Activated T-cell treated with anti-CD3 and anti-CD28 coated beads, Interleukin-2, amount 50 U/mL, for 1 hour (primary cell): ENCODE measurements around the gene ITGA3.

Source experiments
- DNase-seq: peaks from one replicate; pipeline ENCODE4 v3.0.0-alpha.2; 2020

The ITGA3 gene

GRCh38 chr17:50055426-50056216, at the start of gene ITGA3:
TSS of gene ITGA3 (plus strand) at chr17:50056110. CDS start at chr17:50056440, 330 bp downstream.
- DNase-seq: peak; percentile 72

DNA sequence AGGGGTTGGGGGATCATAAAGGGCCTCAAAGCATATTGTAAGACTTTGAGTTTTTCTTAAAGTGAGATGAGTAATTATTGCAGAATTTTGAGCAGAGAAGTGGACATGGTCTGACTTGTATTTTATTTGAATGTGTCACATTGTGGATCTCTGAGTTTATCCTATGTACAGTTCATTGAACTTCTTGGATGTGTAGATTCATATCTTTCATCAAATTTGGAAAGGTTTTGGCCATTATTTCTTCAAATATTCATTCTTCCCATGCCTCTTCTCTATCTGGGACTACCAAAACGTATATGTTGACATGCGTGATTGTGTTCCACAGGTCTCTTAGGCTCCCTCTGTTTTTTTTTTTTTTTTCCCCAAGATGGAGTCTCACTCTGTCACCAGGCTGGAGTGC, 46.6 kb upstream of the ITGA3 start:
- DNase-seq: no peak

DNA sequence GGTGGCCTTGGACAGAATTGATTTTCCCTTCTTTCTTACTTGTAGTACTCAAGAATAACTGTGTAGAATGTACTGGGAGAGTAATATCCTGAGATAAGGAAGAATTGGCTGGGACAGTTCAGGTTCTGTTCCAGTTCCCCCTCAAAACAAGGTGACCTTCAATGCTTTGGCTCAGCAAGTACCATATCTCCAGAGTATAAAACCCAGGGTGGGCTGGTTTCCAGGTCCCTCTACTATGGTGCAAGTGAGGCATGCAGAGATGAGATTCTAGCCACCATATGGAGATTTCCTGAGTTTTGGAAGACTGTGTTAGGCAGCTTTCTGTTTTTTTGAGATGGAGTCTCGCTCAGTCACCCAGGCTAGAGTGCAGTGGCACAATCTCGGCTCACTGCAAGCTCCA, 42.8 kb upstream of the ITGA3 start:
- DNase-seq: no peak

DNA sequence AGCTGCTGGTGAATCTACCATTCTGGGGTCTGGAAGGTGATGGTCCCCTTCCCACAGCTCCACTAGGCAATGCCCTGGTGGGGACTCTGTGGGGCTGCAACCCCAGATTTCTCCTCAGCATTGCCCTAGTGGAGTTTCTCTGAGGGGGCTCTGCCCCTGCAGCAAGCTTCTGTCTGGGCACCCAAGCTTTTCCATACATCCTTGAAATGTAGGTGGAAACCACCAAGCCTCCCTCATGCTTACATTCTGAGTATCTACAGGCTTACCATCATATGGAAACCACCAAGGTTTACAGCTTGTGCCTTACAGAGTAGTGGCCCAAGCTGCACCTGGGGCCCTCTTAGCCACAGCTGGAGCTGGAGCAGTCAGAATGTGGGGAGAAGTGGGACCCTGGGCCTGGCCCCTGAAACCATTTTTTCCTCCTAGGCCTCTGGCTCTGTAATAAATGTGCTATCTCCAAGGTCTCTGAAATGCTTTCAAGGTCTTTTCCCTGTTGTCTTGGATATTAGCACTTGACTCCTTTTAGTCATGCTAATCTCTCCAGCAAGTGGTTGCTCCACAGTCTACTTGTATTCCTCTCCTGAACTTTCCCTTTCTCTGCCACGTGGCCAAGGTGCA, 41.3 kb upstream of the ITGA3 start:
- DNase-seq: no peak

DNA sequence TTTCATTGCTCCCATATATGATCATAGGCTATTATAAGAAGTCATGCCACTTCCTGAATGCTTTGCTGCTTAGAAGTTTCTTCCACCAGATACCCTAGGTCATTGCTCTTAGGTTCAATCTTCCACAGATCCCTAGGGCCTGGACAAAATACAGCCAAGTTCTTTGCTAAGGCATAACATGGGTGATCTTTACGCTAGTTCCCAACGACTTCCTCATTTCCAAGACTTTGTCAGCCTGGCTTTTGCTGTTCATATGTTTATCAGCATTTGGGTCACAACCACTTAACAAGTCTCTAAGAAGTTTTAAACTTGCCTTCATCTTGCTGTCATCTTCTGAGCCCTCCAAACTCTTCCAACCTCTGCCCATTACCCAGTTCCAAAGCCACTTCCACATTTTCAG, 40.8 kb upstream of the ITGA3 start:
- no peak for DNase-seq

GRCh38 chr17:50018909-50019308, 37.0 kb upstream of the ITGA3 start:
- no peak for DNase-seq

GRCh38 chr17:50020841-50021599, 34.9 kb upstream of the ITGA3 start:
- no peak for DNase-seq

DNA sequence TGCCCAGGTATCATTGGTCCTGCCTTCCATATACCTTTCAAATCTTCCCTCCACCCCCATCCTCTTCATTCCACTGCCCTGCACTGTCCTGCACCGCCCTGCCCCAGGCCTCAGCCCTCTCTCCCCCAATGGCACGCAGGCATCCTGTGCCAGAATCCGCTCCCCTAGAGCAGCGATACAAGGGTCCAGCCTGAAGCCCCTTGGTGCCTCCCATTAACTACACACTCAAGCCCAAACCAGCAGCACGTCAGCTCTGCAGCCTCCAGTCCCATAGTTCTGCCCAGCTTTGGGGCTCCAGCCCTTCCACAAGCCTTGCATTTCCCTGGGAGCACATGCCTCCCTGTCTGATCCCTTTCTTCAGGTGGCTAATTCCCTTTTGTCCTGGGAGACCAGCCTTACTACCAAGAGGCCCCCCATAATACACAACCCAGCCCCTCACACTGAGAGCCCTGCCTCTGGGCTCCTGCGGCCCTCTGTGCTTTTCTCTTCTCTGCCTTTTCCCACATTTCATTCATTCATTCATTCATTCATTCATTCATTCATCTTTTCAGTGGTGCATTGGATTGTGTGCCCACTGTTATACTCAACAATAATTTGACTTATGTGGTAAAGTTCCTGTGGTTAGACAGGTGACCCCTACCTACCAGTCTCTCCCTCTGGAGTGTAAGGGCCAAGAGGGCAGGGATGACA, 34.1 kb upstream of the ITGA3 start:
- DNase-seq: no peak

DNA sequence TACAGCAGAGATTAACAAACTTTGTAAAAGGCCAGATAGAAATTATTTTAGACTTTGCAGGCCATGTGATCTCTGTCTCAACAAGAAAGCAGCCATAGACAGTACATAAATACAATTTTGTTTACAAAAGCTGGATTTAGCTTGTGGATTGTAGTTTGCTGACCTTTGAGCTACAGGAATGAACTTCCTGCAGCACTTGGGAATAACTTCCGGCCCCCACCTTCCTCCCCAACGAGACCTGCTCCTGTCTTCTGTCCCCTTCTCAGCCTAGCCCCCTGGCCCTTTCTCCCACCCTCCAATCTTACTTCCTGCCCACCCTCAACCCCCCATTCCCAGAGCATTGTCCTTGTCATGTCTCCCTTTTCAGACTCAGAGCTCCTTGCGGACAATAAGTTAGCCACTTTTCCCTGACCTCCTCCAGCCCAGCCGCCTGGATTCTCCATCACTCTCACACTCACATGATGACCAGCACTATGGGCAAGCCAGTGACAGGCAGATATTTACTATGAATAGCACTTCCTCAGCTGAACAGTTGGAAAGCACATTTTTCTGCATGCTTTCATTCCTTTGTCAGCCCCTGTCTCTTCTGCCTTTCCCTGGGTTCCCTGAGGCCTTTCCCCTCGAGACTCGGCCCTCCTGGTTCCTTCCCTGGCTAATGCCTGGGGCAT, 33.3 kb upstream of the ITGA3 start:
- no peak for DNase-seq

- no peak for DNase-seq
These were observed 32.4 kb upstream of the ITGA3 start for GRCh38 chr17:50023520-50023919.

DNA sequence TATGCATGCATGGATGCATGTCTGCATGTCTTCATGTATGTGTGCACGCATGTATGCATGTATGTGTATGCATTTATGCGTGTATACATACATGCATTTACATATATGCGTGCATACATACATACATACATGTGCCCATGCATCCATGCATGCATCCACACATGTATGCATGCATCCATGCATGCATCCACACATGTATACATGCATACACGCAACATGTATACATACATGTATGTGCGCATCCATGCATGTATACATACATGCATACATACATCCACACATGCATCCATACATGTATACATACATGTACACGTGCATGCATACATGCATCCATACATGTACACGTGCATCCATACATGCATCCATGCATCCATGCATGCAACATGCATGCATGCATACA, 31.1 kb upstream of the ITGA3 start:
- DNase-seq: no peak

DNA sequence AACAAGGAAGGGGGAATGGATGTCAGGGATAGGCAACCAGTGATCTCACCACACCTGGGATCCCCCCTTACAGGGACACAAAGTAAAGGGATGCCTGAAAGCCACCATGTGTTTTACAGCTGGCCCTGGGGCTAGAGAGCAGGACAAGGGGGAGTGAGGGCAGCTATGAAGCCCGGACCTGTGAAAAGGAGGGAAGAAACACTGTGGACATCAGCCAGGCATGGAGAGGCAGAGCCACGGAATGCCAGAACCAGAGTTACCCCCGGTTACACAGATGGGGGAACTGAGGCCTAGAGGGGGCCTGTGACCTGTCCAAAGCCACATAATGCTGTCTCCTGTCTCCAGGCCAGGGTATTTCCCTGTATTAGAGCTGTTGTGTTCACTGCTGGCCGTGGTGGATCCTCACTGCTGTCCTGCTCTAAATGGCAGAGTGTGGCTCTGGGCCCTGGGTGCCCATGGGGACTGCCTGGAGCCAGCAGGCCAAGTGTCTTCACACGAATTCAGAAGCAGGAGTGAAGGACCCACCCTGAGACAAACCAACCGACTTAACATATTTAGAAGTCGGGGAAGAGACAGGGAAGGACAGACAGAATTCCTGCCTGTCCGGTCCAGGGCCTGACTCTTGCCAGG, 29.7 kb upstream of the ITGA3 start:
- DNase-seq: no peak

DNA sequence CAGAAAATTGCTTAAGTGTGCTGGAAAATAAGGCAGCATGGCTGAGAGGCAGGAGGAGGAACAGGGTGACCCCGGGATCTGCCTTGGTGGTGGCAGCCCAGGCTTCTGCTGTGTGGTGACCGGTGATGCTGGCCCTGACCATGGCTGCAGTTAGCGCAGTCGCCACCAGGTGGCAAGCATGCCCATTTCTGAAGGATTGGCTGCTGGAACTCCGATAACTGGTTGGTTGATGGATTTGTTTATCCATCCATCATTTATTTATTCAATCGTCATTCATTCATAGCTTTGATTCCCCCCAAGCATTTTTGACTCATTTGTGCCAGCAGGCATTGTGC, 29.1 kb upstream of the ITGA3 start:
- peak; percentile 86 for DNase-seq

DNA sequence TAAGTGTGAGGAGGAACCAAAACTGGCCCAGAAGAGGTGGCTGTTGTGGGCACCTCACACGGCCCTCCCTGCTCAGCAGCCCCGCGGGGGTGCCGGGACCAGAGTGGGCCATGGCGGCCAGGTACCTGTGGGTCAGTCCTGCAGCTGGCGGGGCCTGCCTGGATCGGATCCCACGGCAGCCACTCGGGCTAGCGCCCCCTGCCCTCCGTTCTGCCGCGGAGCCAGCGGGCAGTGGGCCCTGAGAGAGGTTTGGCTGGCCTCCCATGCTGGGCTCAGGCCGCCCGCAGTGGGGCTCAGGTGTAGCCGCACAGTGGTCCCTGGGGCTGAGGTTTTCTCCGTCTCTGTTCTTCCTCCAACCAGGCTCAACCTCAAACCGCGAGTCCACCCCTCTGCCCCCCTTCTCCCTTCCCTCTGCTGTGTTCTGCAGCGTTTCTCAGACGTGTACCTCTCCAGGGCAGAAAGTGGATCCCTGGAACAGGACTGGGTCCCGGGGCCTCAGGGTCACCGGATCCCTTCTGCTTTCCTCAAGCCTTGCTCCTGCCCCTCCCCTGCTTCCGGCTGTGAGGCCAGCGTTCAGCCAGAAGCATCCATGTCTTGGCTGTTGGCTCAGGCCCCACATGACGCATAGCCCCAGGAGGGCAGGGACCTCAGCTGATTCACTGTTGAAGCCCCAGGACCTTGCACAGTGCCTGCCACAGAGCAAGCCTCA, 28.6 kb upstream of the ITGA3 start:
- DNase-seq: no peak

DNA sequence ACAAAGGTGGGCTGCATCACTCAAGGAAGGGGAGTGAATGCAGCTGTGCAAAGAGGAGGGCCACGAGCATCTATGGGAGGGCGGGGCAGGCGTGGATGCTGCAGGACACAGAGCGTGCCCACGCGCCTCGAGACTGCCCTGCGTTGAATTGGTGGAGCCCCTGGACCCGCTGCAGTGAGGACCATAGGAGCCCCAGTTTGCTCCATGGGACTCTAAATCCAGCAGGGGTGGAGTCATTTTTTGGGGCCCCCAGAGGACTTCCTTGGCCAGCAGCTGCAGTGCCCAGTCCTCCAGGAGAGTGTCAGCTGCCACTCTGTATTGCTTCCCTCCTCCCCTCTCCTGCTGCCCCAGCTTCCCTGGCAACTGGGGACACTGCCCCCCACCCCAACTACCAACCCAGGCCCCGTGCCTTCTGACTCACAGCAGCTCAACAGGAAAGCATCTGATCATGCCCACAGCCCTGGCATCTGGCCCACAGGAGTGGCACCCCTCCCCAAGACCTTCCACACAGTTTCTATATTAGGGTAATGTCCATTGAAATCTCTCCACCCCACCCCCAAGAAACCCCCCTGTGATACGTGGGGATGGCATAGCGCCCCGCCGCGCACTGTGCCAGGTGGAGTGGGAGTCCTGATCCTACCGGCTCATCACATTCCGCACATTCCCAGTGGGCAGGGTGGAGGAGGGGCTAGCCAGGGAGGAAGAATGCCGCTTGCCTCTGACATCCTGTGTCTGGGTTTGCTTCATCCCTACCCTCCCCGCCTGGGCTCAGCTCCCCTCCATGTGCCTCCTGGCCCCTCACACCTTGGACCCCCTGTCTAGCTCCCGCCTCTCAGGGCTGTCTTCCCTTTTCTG, 27.8 kb upstream of the ITGA3 start:
- DNase-seq: no peak

DNA sequence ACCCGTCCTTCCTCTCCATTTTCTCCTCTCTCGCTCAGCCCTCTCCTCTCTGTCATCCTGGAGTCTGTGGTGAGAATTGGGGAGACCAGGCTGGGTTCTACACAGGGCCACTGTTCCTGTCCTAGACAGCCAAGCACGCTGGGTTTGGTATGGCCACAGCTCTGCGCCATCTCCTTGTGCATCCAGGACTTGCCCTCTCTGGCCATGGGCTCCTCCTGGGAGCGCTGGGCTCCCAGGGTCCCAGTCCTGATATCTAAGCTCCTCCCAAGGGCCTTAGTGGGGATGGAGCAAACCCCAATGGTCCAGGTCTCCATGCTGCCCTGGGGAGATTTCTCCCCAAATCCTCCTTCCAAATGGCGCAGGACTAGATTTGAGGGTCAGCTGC, 27.2 kb upstream of the ITGA3 start:
- DNase-seq: no peak

DNA sequence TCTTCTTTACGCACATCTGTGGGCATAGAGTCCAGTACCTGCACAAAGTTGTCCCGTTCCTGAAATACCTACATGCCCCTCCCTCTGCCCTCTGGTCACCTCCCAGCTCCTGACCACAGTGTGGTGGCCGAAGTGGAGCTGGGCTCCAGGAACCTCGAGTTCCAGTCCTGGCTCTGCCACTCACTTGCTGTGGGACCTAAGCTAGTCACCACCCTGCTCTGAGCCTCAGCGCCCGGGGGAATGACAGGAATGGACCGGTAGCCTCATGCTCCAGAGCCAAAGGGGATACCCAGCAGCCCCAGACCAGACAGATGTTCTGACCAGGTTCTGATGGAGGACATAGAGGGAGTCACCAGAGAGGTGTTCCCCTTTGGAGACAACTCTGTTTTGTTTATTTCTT, 26.7 kb upstream of the ITGA3 start:
- DNase-seq: no peak

DNA sequence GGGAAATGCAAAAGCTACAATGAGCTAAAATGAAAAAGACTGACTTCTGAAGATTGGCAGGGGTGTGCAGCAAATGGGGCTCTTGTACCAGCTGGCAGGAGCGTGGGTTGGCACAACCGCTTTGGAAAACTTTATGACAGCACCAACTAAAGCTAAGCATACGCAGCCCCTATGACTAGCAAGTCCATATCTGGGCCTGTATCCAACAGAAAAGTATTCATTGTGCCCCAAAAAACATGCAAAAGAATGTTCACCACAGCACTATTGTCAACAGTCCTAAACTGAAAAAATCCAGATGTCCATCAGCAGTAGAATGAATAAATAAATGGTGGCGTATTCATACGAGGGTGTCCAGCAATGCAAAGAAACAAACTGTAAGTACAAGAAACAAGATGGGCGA, 22.6 kb upstream of the ITGA3 start:
- DNase-seq: no peak

DNA sequence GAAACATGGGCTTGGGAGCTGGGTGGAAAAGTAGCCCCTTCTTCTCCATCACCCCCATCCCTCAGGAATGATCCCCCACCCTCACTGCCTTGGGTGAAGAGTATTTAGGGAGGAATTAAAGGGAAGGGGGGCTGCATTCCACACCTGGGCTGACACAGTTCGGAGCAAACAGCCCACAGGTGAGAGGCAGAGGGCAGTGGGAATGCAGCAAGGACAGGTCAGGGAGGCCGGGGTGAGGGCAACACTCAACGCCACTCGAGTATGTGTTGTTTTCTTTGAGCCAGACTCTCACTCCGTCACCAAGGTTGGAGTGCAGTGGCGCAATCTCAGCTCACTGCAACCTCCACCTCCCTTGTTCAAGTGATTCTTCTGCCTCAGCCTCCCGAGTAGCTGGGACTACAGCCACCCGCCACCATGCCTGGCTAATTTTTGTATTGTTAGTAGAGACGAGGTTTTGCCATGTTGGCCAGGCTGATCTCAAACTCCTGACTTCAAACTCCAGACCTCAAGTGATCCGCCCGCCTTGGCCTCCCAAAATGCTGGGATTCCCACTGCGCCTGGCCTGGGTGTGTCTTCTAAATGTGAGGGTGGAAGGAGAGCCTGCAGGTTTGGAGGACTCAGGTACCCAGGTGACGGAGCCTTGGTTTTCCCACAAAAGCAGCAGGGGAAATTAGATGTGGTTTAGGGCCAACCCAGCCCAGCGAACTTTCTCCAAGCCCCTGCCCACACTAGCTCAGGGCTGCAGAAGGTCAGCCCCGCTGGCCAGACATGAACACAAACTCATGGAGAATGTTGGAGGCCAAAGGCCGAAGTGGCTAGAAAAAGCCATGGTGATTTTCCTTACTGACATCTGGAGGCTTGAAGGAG, 21.2 kb upstream of the ITGA3 start:
- no peak for DNase-seq

DNA sequence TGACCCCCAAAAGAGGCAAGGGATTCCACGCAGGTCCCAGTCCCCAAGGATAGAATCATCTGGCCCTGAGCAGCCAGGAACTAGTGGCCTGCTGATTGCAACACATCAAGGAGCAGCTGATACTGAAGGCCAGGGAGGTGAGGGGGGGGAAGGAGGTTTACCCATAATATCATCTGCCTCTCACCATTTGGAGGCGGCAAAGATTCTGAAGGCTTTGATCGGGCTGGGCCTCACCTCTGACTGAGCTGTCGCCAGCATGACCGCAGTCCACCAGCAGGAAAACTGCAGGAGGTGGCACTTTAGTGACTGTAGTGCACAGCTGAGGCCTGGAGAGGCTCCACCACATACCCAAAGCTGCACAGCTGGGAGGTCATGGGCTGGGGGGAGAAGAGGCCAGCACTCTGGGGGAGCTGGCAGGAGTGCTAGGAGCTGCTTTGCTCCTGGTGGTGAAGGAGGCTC, 20.5 kb upstream of the ITGA3 start:
- no peak for DNase-seq
